ENCODE measurements around the gene UBXN1. TPM values are rescaled to one million over a fixed set of nuclear protein-coding genes. Genes with fewer than 3 reads are reported as not detected.
"Not testable (repeated sequence)": the region's sequence is repeated elsewhere in the genome, so short reads cannot be mapped to it uniquely, and the experiment has no call there.

Gene UBXN1
- total RNA-seq, 1 donor from 2014 or later, result 106 TPM

DNA sequence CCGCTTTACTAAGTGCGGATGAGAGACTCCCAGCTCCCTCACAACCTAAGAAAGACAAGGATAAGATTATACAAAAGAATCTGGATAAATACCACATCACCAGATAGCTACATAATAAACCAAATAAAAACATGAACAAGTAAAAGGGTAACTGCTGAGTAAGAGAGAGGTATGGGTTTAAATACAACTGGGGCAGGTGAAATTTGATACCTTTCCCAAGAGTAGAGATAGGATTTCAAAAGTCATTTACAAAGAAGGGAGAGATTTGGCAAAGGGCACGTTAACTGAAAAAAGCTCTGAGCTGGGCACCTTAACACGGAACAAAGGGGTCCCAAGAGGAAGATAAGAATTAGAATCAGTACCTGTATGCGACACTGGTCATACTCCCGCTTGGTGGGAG, 1.7 kb downstream of the UBXN1 start:
- Histone ChIP-seq H3K36me3 (ENCODE audit: control insufficient read depth in 3 of 3, insufficient read depth in 3 of 3, low read length in 3 of 3) (peaks cover 19 to 33% (median 26%) of the 10 kb centered on the region in 3 donors), H3K27ac (ENCODE audit: low read depth, low read length) (peak overlapping the region; percentile 80), H3K9ac (ENCODE audit: low read depth in 1 of 3, low read length in 3 of 3) (peak overlapping the region; percentile 7 to 99 (median 33)), H3K4me3 (ENCODE audit: low read length in 3 of 3) (peak overlapping the region in 2 of 3 donors; percentile 4 to 78), H3K9me3 (ENCODE audit: control insufficient read depth in 3 of 3, low read length in 3 of 3) (no peaks in the 10 kb centered on the region), H3K4me1 (ENCODE audit: control insufficient read depth in 3 of 3, insufficient read depth in 3 of 3, low read length in 3 of 3) (peaks cover 35 to 50% (median 40%) of the 10 kb centered on the region in 3 donors), H3K27me3 (ENCODE audit: control insufficient read depth in 3 of 3, insufficient read depth in 3 of 3, low read length in 3 of 3) (no peaks in the 10 kb centered on the region)

DNA sequence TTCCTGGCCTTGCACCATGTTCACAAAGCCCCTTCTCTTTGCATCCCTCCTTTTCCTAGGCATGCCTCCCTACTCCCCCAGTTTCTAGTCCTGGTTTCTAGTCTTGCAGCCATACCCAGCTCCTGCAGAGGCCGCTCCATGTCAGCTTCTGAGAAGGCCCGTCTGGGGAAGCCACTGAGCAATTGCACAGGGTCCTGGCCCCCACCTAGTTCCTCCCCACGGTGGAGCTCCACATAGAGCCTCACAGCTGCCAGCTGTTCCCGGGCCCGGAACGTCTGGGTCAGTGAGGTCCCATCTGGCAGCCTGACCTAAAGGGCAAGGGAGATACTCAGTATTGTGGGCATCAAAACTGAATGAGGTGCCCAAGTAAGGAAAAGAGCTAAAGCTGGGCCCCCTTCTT, 2.2 kb downstream of the UBXN1 start:
- H3K36me3 ChIP-seq (ENCODE audit: control insufficient read depth in 3 of 3, insufficient read depth in 3 of 3, low read length in 3 of 3), result peaks cover 19 to 33% (median 26%) of the 10 kb centered on the region in 3 donors
- H3K4me3 ChIP-seq (ENCODE audit: low read length in 3 of 3), result peak overlapping the region in 1 of 3 donors; percentile 4
- H3K9ac ChIP-seq (ENCODE audit: low read depth in 1 of 3, low read length in 3 of 3), result peak overlapping the region in 2 of 3 donors; percentile 51 to 55
- H3K27me3 ChIP-seq (ENCODE audit: control insufficient read depth in 3 of 3, insufficient read depth in 3 of 3, low read length in 3 of 3), result no peaks in the 10 kb centered on the region
- peaks cover 37 to 52% (median 41%) of the 10 kb centered on the region in 3 donors for H3K4me1 ChIP-seq (ENCODE audit: control insufficient read depth in 3 of 3, insufficient read depth in 3 of 3, low read length in 3 of 3)
- H3K27ac ChIP-seq (ENCODE audit: low read depth, low read length), result no peak overlapping the region
- no peaks in the 10 kb centered on the region for H3K9me3 ChIP-seq (ENCODE audit: control insufficient read depth in 3 of 3, low read length in 3 of 3)

DNA sequence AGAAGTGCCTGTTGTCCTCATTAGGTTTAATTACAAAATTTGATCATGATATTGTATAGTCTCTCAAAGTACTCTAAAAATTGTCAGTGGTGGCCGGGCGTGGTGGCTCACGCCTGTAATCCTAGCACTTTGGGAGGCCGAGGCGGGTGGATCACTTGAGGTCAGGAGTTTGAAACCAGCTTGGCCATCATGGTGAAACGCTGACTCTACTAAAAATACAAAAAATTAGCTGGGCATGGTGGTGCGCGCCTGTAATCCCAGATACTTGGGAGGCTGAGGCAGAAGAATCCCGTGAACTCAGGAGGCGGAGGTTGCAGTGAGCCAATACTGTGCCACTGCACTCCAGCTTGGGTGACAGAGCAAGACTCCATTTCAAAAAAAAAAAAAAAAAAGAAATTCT, 3.5 kb downstream of the UBXN1 start:
- H3K4me1 ChIP-seq (ENCODE audit: control insufficient read depth in 3 of 3, insufficient read depth in 3 of 3, low read length in 3 of 3), result peaks cover 39 to 48% (median 44%) of the 10 kb centered on the region in 3 donors
- H3K36me3 ChIP-seq (ENCODE audit: control insufficient read depth in 3 of 3, insufficient read depth in 3 of 3, low read length in 3 of 3), result peaks cover 19 to 33% (median 26%) of the 10 kb centered on the region in 3 donors
- not testable (repeated sequence) for H3K27ac ChIP-seq (ENCODE audit: low read depth, low read length)

DNA sequence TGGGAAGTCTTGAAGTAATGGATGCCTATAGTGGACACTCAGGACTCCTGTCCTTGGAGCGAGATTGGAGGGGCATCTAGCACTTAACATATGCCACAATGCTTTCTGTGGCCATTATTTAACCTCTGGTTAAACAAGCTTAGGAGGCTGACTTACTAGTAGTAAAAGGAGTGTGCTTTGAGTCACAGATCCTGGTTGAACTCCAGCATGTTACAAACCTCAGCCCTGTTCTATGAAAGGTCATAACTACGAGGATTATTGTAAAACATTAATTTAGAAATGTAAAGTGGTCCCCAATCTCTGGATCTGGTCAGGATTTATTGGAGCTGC, 5.7 kb downstream of the UBXN1 start:
- H3K9ac ChIP-seq (ENCODE audit: low read depth in 1 of 3, low read length in 3 of 3), result peak overlapping the region in 1 of 3 donors; percentile 30
- peak overlapping the region in 1 of 3 donors; percentile 92 for H3K4me3 ChIP-seq (ENCODE audit: low read length in 3 of 3)
- no peaks in the 10 kb centered on the region for H3K27me3 ChIP-seq (ENCODE audit: control insufficient read depth in 3 of 3, insufficient read depth in 3 of 3, low read length in 3 of 3)
- H3K27ac ChIP-seq (ENCODE audit: low read depth, low read length), result no peak overlapping the region
- peaks cover 41 to 52% (median 51%) of the 10 kb centered on the region in 3 donors for H3K4me1 ChIP-seq (ENCODE audit: control insufficient read depth in 3 of 3, insufficient read depth in 3 of 3, low read length in 3 of 3)
- H3K36me3 ChIP-seq (ENCODE audit: control insufficient read depth in 3 of 3, insufficient read depth in 3 of 3, low read length in 3 of 3), result peaks cover 16 to 32% (median 26%) of the 10 kb centered on the region in 3 donors
- no peaks in the 10 kb centered on the region for H3K9me3 ChIP-seq (ENCODE audit: control insufficient read depth in 3 of 3, low read length in 3 of 3)

More for the DNA sequence above, 3.5 kb downstream of the UBXN1 start:
- H3K9me3 ChIP-seq (ENCODE audit: control insufficient read depth in 3 of 3, low read length in 3 of 3); H3K9ac ChIP-seq (ENCODE audit: low read depth in 1 of 3, low read length in 3 of 3); H3K27me3 ChIP-seq (ENCODE audit: control insufficient read depth in 3 of 3, insufficient read depth in 3 of 3, low read length in 3 of 3); H3K4me3 ChIP-seq (ENCODE audit: low read length in 3 of 3): not testable (repeated sequence)

DNA sequence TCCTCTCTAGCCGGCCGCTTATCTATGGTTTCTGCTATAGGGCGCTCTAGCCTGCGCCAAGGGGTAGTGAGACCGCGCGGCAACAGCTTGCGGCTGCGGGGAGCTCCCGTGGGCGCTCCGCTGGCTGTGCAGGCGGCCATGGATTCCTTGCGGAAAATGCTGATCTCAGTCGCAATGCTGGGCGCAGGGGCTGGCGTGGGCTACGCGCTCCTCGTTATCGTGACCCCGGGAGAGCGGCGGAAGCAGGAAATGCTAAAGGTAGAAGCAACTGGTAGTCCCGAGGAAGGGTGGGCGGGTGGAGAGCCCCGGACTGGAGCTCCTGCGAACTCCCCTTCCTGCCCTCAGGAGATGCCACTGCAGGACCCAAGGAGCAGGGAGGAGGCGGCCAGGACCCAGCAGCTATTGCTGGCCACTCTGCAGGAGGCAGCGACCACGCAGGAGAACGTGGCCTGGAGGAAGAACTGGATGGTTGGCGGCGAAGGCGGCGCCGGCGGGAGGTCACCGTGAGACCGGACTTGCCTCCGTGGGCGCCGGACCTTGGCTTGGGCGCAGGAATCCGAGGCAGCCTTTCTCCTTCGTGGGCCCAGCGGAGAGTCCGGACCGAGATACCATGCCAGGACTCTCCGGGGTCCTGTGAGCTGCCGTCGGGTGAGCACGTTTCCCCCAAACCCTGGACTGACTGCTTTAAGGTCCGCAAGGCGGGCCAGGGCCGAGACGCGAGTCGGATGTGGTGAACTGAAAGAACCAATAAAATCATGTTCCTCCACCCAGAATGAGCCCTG, 7.1 kb downstream of the UBXN1 start, which contains the start of the genes LBHD1 and UQCC3:
LBHD1 (minus strand) TSS at position 660 of the 782 bp plus-strand sequence. CDS start 2,236 bp downstream, outside the sequence.
UQCC3 (plus strand) TSS at position 66 of the 782 bp plus-strand sequence; CDS start at position 139, 73 bp downstream.
- H3K4me1 ChIP-seq (ENCODE audit: control insufficient read depth in 3 of 3, insufficient read depth in 3 of 3, low read length in 3 of 3), result peaks cover 37 to 49% (median 48%) of the 10 kb centered on the region in 3 donors
- peaks cover 11 to 27% (median 20%) of the 10 kb centered on the region in 3 donors for H3K36me3 ChIP-seq (ENCODE audit: control insufficient read depth in 3 of 3, insufficient read depth in 3 of 3, low read length in 3 of 3)
- H3K9ac ChIP-seq (ENCODE audit: low read depth in 1 of 3, low read length in 3 of 3), result peak within 1 kb of the TSS; percentile 82 to 97 (median 96)
- H3K27ac ChIP-seq (ENCODE audit: low read depth, low read length), result peak within 1 kb of the TSS; percentile 86
- H3K27me3 ChIP-seq (ENCODE audit: control insufficient read depth in 3 of 3, insufficient read depth in 3 of 3, low read length in 3 of 3), result no peaks in the 10 kb centered on the region
- H3K4me3 ChIP-seq (ENCODE audit: low read length in 3 of 3), result peak within 1 kb of the TSS; percentile 92 to 97 (median 95)
- no peaks in the 10 kb centered on the region for H3K9me3 ChIP-seq (ENCODE audit: control insufficient read depth in 3 of 3, low read length in 3 of 3)

DNA sequence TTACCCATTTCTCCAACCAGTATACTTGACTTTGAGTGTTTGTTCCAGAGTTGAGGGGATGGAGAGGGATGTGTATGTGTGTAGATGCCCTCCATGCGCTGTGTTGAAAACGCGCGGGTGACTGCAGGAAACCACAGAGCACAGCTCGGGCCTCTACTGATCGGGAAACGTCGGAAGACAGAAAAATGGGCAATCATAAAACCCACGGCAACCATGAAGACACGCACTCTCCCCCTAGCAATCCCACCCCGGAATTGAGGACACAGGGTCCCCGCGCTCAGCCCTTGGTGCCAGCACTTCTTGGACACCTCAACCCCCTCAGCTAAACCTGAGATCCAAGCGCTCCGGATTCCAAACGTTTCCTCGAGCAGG, 7.7 kb downstream of the UBXN1 start:
- peaks cover 38 to 49% (median 48%) of the 10 kb centered on the region in 3 donors for H3K4me1 ChIP-seq (ENCODE audit: control insufficient read depth in 3 of 3, insufficient read depth in 3 of 3, low read length in 3 of 3)
- no peaks in the 10 kb centered on the region for H3K9me3 ChIP-seq (ENCODE audit: control insufficient read depth in 3 of 3, low read length in 3 of 3)
- peaks cover 12 to 24% (median 23%) of the 10 kb centered on the region in 3 donors for H3K36me3 ChIP-seq (ENCODE audit: control insufficient read depth in 3 of 3, insufficient read depth in 3 of 3, low read length in 3 of 3)
- H3K27me3 ChIP-seq (ENCODE audit: control insufficient read depth in 3 of 3, insufficient read depth in 3 of 3, low read length in 3 of 3), result no peaks in the 10 kb centered on the region
- peak overlapping the region; percentile 86 for H3K27ac ChIP-seq (ENCODE audit: low read depth, low read length)
- peak overlapping the region; percentile 92 to 97 (median 95) for H3K4me3 ChIP-seq (ENCODE audit: low read length in 3 of 3)
- H3K9ac ChIP-seq (ENCODE audit: low read depth in 1 of 3, low read length in 3 of 3), result peak overlapping the region; percentile 82 to 97 (median 96)

DNA sequence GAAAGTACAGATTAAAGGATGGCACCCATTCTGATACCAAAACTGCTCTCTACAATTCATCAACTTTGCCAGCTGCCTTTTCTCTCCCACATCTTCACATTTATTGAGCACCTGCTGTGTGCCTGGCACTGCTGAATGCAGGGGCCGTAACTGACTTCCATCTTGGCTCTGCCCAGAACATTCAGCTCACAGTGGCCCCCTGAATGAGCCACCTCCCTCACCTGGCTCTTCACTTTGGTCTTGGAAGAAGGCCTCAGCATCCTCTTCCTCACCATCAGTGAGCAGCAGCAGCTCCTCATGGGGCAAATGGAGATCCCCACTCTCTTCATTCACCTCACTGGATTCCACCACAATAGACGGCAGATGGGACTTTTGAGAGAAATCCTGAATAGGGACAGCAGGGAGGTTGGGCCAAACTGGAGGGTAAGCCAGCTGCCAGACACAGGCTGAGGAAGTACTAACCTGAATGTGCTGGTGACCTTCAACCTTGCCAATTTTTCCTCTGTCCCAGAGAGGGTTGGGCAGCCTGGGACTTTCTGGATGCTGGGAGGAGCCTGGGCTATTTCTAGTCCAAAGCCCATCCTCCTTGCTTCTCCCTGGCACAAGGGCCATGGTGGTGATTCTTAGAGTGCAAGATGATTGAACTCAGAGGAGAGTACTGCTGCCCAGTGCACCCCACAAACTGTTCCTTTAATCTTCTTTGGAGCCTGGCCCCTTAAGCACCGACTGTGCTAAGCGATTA, 9.3 kb downstream of the UBXN1 start:
- no peak overlapping the region for H3K4me3 ChIP-seq (ENCODE audit: low read length in 3 of 3)
- peak overlapping the region in 2 of 3 donors; percentile 45 to 47 for H3K9ac ChIP-seq (ENCODE audit: low read depth in 1 of 3, low read length in 3 of 3)
- no peaks in the 10 kb centered on the region for H3K9me3 ChIP-seq (ENCODE audit: control insufficient read depth in 3 of 3, low read length in 3 of 3)
- H3K27ac ChIP-seq (ENCODE audit: low read depth, low read length), result no peak overlapping the region
- H3K36me3 ChIP-seq (ENCODE audit: control insufficient read depth in 3 of 3, insufficient read depth in 3 of 3, low read length in 3 of 3), result peaks cover 14 to 22% (median 17%) of the 10 kb centered on the region in 3 donors
- H3K27me3 ChIP-seq (ENCODE audit: control insufficient read depth in 3 of 3, insufficient read depth in 3 of 3, low read length in 3 of 3), result no peaks in the 10 kb centered on the region
- H3K4me1 ChIP-seq (ENCODE audit: control insufficient read depth in 3 of 3, insufficient read depth in 3 of 3, low read length in 3 of 3), result peaks cover 42 to 58% (median 51%) of the 10 kb centered on the region in 3 donors

DNA sequence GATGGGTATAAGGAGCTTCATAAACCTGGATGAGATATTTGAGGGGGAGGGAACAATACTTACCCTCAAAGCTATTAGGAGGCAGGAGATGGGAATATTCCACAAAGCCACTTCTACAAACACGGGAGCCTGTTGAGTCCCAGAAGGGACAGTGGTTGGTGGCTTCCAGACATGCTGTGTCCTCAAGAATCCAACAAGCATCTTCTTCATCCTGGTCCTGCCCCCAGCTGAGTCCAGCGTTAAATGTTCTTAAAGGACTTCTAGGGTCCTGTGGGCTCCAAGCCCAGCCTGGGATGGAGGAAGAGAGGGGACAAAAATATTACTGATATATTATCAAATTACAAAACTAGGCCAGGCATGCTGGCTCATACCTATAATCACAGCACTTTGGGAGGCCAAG, 11.4 kb downstream of the UBXN1 start:
- Histone ChIP-seq H3K27me3 (ENCODE audit: control insufficient read depth in 3 of 3, insufficient read depth in 3 of 3, low read length in 3 of 3) (no peaks in the 10 kb centered on the region), H3K27ac (ENCODE audit: low read depth, low read length) (no peak overlapping the region), H3K9ac (ENCODE audit: low read depth in 1 of 3, low read length in 3 of 3) (peak overlapping the region in 2 of 3 donors; percentile 9 to 88), H3K9me3 (ENCODE audit: control insufficient read depth in 3 of 3, low read length in 3 of 3) (no peaks in the 10 kb centered on the region), H3K36me3 (ENCODE audit: control insufficient read depth in 3 of 3, insufficient read depth in 3 of 3, low read length in 3 of 3) (peaks cover 15 to 17% (median 16%) of the 10 kb centered on the region in 3 donors), H3K4me3 (ENCODE audit: low read length in 3 of 3) (no peak overlapping the region), H3K4me1 (ENCODE audit: control insufficient read depth in 3 of 3, insufficient read depth in 3 of 3, low read length in 3 of 3) (peaks cover 34 to 52% (median 49%) of the 10 kb centered on the region in 3 donors)

DNA sequence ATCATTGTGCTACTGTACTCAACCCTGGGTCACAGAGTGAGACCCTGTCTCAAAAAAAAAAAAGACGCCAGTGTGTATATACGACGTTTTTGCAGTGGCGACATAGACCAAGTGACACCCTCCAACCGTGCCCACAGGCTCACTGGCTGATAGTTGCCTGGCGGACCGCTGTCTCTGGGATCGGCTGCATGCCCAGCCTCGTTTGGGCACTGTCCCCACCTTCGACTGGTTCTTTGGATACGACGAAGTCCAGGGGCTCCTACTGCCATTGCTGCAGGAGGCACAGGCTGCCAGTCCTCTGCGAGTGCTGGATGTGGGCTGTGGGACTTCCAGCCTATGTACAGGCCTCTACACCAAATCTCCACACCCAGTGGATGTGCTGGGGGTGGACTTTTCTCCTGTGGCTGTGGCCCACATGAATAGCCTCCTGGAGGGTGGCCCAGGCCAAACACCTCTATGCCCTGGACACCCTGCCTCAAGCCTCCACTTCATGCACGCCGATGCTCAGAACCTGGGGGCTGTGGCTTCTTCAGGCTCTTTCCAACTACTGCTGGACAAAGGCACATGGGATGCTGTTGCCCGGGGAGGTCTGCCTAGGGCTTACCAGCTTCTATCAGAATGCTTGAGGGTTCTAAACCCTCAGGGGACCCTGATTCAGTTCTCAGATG, 12.5 kb downstream of the UBXN1 start:
- peak overlapping the region; percentile 90 for H3K27ac ChIP-seq (ENCODE audit: low read depth, low read length)
- peaks cover 15 to 18% (median 16%) of the 10 kb centered on the region in 3 donors for H3K36me3 ChIP-seq (ENCODE audit: control insufficient read depth in 3 of 3, insufficient read depth in 3 of 3, low read length in 3 of 3)
- no peaks in the 10 kb centered on the region for H3K9me3 ChIP-seq (ENCODE audit: control insufficient read depth in 3 of 3, low read length in 3 of 3)
- H3K4me3 ChIP-seq (ENCODE audit: low read length in 3 of 3), result peak overlapping the region; percentile 95 to 98 (median 97)
- peaks cover 30 to 47% (median 44%) of the 10 kb centered on the region in 3 donors for H3K4me1 ChIP-seq (ENCODE audit: control insufficient read depth in 3 of 3, insufficient read depth in 3 of 3, low read length in 3 of 3)
- no peaks in the 10 kb centered on the region for H3K27me3 ChIP-seq (ENCODE audit: control insufficient read depth in 3 of 3, insufficient read depth in 3 of 3, low read length in 3 of 3)
- H3K9ac ChIP-seq (ENCODE audit: low read depth in 1 of 3, low read length in 3 of 3), result peak overlapping the region; percentile 88 to 93 (median 91)

All from skeletal muscle tissue (tissue), 4 donors.